Esophagus squamous epithelium (tissue), 4 donors: ENCODE measurements around the gene RIPK1.

ENCODE experiments used
- POLR2A ChIP-seq, 4 donors: fragments of 450-650 bp; IDR thresholded peaks; one replicate each; pipeline ENCODE4 v1.6.1; 2017; ENCODE audit warnings: antibody characterized with exemption in 4 of 4, mild to moderate bottlenecking in 4 of 4, moderate library complexity in 3 of 4
- TF ChIP-seq, protein P1 (sequence below), 6 experiments: fragments of 450-650 bp in 4 of 6; fragments of 200-600 bp in 2 of 6; sonication (generic) in 2 of 6; IDR thresholded peaks; one replicate each; pipeline ENCODE4 v1.5.1; 2016 to 2019; ENCODE audit warnings: antibody characterized with exemption in 6 of 6, mild to moderate bottlenecking in 4 of 6, moderate library complexity in 4 of 6

DNA sequence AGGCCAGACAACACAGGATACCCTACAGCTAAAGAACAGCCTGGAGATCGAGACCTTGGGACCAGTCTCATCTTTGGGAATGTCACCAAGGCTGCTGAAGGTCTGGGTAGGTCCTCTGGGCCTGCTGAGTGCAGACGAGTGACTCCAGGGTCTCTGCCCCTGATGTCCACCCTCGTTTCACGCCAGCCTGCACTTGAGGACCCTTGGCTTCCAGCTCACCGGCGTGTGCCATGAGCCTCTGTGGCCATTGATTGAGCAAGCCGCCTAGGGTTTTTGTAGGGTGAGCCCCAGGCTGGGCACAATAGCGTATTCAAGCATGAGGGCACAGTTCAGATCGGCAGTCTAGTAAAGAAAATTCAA, 54.5 kb downstream of the RIPK1 start:
- TF ChIP-seq, protein P1, sequence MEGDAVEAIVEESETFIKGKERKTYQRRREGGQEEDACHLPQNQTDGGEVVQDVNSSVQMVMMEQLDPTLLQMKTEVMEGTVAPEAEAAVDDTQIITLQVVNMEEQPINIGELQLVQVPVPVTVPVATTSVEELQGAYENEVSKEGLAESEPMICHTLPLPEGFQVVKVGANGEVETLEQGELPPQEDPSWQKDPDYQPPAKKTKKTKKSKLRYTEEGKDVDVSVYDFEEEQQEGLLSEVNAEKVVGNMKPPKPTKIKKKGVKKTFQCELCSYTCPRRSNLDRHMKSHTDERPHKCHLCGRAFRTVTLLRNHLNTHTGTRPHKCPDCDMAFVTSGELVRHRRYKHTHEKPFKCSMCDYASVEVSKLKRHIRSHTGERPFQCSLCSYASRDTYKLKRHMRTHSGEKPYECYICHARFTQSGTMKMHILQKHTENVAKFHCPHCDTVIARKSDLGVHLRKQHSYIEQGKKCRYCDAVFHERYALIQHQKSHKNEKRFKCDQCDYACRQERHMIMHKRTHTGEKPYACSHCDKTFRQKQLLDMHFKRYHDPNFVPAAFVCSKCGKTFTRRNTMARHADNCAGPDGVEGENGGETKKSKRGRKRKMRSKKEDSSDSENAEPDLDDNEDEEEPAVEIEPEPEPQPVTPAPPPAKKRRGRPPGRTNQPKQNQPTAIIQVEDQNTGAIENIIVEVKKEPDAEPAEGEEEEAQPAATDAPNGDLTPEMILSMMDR (IDR thresholded peaks at IDR 0.05): no peak
- TF ChIP-seq POLR2A (IDR thresholded peaks at IDR 0.05): no peak
